ENCODE measurements around the gene C8B. TPM values are rescaled to one million over a fixed set of nuclear protein-coding genes. Genes with fewer than 3 reads are reported as not detected.
A peak's percentile ranks its signal among the peaks of the same experiment; 100 is the strongest.

The C8B gene
- total and polyA plus RNA-seq, 2 of the 13 experiments (the other 11 are each of a cell fraction or from before 2014, with no cell fraction given), result 8.4 to 11.3 TPM

GRCh38 chr1:56890229-56890628 lies 75.6 kb downstream of the C8B start (continued):
- peak; percentile 38; the same call in 1 of the 2 replicates for TF ChIP-seq SALL1 (CRISPR knock-in tag; IDR thresholded peaks at IDR 0.05)
- TF ChIP-seq ZNF142 (CRISPR knock-in tag; IDR thresholded peaks at IDR 0.05), result no peak
- peak; percentile 37; the same call in 1 of the 2 replicates for TF ChIP-seq ZGPAT (CRISPR knock-in tag; IDR thresholded peaks at IDR 0.05)
- peak; percentile 43; the same call in 1 of the 2 replicates for TF ChIP-seq ERF (CRISPR knock-in tag; IDR thresholded peaks at IDR 0.05)
- peak; percentile 63 for TF ChIP-seq FOXA3 (CRISPR knock-in tag; IDR thresholded peaks at IDR 0.05)
- TF ChIP-seq, protein P1, sequence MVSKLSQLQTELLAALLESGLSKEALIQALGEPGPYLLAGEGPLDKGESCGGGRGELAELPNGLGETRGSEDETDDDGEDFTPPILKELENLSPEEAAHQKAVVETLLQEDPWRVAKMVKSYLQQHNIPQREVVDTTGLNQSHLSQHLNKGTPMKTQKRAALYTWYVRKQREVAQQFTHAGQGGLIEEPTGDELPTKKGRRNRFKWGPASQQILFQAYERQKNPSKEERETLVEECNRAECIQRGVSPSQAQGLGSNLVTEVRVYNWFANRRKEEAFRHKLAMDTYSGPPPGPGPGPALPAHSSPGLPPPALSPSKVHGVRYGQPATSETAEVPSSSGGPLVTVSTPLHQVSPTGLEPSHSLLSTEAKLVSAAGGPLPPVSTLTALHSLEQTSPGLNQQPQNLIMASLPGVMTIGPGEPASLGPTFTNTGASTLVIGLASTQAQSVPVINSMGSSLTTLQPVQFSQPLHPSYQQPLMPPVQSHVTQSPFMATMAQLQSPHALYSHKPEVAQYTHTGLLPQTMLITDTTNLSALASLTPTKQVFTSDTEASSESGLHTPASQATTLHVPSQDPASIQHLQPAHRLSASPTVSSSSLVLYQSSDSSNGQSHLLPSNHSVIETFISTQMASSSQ (IDR thresholded peaks at IDR 0.05; ENCODE audit: low read depth), result 0 out of 2 replicates have a peak, but pooled peaks have one; percentile 20
- TF ChIP-seq, protein P1 (CRISPR knock-in tag; IDR thresholded peaks at IDR 0.05; ENCODE audit: borderline replicate concordance), result no peak
- no peak for TF ChIP-seq ELF1 (CRISPR knock-in tag; IDR thresholded peaks at IDR 0.05)
- no peak for TF ChIP-seq ZFP36 (IDR thresholded peaks at IDR 0.05; ENCODE audit: borderline replicate concordance, low read depth, low read length, partially characterized antibody)
- TF ChIP-seq ZEB1 (IDR thresholded peaks at IDR 0.05; ENCODE audit: insufficient replicate concordance, low read depth), result peak; percentile 65
- peak; percentile 66 for TF ChIP-seq MED1 (CRISPR knock-in tag; IDR thresholded peaks at IDR 0.05)
- TF ChIP-seq TCF7 (IDR thresholded peaks at IDR 0.05; ENCODE audit: low read depth), result 0 out of 2 replicates have a peak, but pooled peaks have one; percentile 12
- TF ChIP-seq, protein P2, sequence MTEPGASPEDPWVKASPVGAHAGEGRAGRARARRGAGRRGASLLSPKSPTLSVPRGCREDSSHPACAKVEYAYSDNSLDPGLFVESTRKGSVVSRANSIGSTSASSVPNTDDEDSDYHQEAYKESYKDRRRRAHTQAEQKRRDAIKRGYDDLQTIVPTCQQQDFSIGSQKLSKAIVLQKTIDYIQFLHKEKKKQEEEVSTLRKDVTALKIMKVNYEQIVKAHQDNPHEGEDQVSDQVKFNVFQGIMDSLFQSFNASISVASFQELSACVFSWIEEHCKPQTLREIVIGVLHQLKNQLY (CRISPR knock-in tag; IDR thresholded peaks at IDR 0.05), result peak; percentile 55; the same call in 1 of the 2 replicates
- TF ChIP-seq NFE2 (CRISPR knock-in tag; IDR thresholded peaks at IDR 0.05), result no peak
- TF ChIP-seq NFIC (IDR thresholded peaks at IDR 0.05; ENCODE audit: low read length), result peak; percentile 32; the same call in 1 of the 2 replicates

All from HepG2 (cell line).